HL-60 (cell line): ENCODE data around the gene IQGAP3.
A peak's percentile ranks its signal among the peaks of the same experiment; 100 is the strongest.

ENCODE experiments used
- DNase-seq, 2 experiments: peaks; one replicate each; pipeline ENCODE4 v3.0.0-alpha.2; 2010 to 2020; ENCODE audit warnings: low read depth in 1 of 2, low spot score in 1 of 2
- H3K27ac ChIP-seq: fragments of 250-450 bp; sonication (Bioruptor Pico); replicated peaks from 2 replicates; pipeline ENCODE4 v1.5.1; 2020; ENCODE audit warnings: mild to moderate bottlenecking, moderate library complexity
- H3K27me3 ChIP-seq: fragments of 250-450 bp; sonication (Bioruptor Pico); 2 replicates; pipeline ENCODE4 v1.5.1; 2021; ENCODE audit warnings: mild to moderate bottlenecking, moderate library complexity; ENCODE audit not compliant: insufficient read depth, poor library complexity, severe bottlenecking
- H3K4me3 ChIP-seq: replicated peaks from 2 replicates; pipeline ENCODE4 v1.5.1; 2011; ENCODE audit warnings: mild to moderate bottlenecking, control low read depth, low read length; ENCODE audit not compliant: insufficient read depth
- CTCF ChIP-seq: IDR thresholded peaks from one replicate; pipeline ENCODE4 v1.5.1; 2011; ENCODE audit warnings: low read length, control low read depth, inconsistent platforms; ENCODE audit not compliant: insufficient read depth
- GABPA ChIP-seq: IDR thresholded peaks from 2 replicates; pipeline ENCODE4 v1.6.1; 2012; ENCODE audit warnings: low read depth
- POLR2AphosphoS5 ChIP-seq: IDR thresholded peaks from 2 replicates; pipeline ENCODE4 v1.6.1; 2012; ENCODE audit warnings: low read depth
- REST ChIP-seq: IDR thresholded peaks from 2 replicates; pipeline ENCODE4 v1.6.1; 2012; ENCODE audit warnings: low read depth; ENCODE audit not compliant: insufficient replicate concordance
- SPI1 ChIP-seq: IDR thresholded peaks from 2 replicates; pipeline ENCODE4 v1.6.1; 2012; ENCODE audit warnings: low read depth, mild to moderate bottlenecking, borderline replicate concordance

IQGAP3 gene

GRCh38 chr1:156490401-156491032 lies 81.8 kb downstream of the IQGAP3 start:
- Histone ChIP-seq H3K4me3 (peak overlapping the region; percentile 33), H3K27ac (peak overlapping the region; percentile 66), H3K27me3 (no peaks in the 10 kb centered on the region)
- TF ChIP-seq CTCF (no peak), SPI1 (no peak), POLR2AphosphoS5 (no peak), REST (no peak), GABPA (no peak)
- DNase-seq, result peak in 1 of 2 experiments; percentile 80

- H3K27me3 ChIP-seq, result no peaks in the 10 kb centered on the region
- TF ChIP-seq GABPA (no peak), CTCF (no peak), SPI1 (no peak), REST (no peak), POLR2AphosphoS5 (no peak; the same call in 1 of the 2 replicates)
- peak overlapping the region; percentile 66 for H3K27ac ChIP-seq
- peak in 1 of 2 experiments; percentile 28 for DNase-seq
- peak overlapping the region; percentile 33 for H3K4me3 ChIP-seq
Measured at GRCh38 chr1:156489935-156490293, 82.5 kb downstream of the IQGAP3 start.

- peak; percentile 67 to 83 for DNase-seq
- TF ChIP-seq POLR2AphosphoS5, result no peak
- Histone ChIP-seq H3K27me3 (no peaks in the 10 kb centered on the region), H3K4me3 (peak overlapping the region; percentile 33), H3K27ac (peak overlapping the region; percentile 66)
Measured at GRCh38 chr1:156489166-156489934, 83.0 kb downstream of the IQGAP3 start.

- no peak overlapping the region for H3K27ac ChIP-seq
- no peak for TF ChIP-seq GABPA
- 0 out of 2 replicates have a peak, but pooled peaks have one; percentile 6 for TF ChIP-seq POLR2AphosphoS5
- no peak for TF ChIP-seq REST
- 0 out of 2 replicates have a peak, but pooled peaks have one; percentile 61 for TF ChIP-seq SPI1
- H3K4me3 ChIP-seq, result no peak overlapping the region
- peak in 1 of 2 experiments; percentile 28 for DNase-seq
- no peaks in the 10 kb centered on the region for H3K27me3 ChIP-seq
Measured at GRCh38 chr1:156488566-156489165, 83.7 kb downstream of the IQGAP3 start.
